OCI-LY3 (cell line): ENCODE results near the gene TPCN2.

Experiments used
- EZH2phosphoT487 ChIP-seq: fragments of 200-600 bp; shearing (Covaris generic); IDR thresholded peaks from 2 replicates; pipeline ENCODE4 v1.6.1; 2018; ENCODE audit warnings: antibody characterized with exemption, mixed run types, low read depth
- TF ChIP-seq, protein P1 (sequence below): fragments of 200-600, 300-600 bp; sonication (generic); IDR thresholded peaks from 2 replicates; pipeline ENCODE4 v1.5.1; 2014; ENCODE audit warnings: antibody characterized with exemption, low read length, low read depth

- TF ChIP-seq, protein P1, sequence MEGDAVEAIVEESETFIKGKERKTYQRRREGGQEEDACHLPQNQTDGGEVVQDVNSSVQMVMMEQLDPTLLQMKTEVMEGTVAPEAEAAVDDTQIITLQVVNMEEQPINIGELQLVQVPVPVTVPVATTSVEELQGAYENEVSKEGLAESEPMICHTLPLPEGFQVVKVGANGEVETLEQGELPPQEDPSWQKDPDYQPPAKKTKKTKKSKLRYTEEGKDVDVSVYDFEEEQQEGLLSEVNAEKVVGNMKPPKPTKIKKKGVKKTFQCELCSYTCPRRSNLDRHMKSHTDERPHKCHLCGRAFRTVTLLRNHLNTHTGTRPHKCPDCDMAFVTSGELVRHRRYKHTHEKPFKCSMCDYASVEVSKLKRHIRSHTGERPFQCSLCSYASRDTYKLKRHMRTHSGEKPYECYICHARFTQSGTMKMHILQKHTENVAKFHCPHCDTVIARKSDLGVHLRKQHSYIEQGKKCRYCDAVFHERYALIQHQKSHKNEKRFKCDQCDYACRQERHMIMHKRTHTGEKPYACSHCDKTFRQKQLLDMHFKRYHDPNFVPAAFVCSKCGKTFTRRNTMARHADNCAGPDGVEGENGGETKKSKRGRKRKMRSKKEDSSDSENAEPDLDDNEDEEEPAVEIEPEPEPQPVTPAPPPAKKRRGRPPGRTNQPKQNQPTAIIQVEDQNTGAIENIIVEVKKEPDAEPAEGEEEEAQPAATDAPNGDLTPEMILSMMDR = no peak
- no peak for TF ChIP-seq EZH2phosphoT487
These were observed 8.7 kb upstream of the TPCN2 start for GRCh38 chr11:69040051-69040450.
